Endodermal cell (in vitro differentiated cells): ENCODE results near the gene RPS6KB2. TPM values are rescaled to one million over a fixed set of nuclear protein-coding genes. Genes with fewer than 3 reads are reported as not detected.

ENCODE experiments used
- DNase-seq: peaks from one replicate; pipeline ENCODE4 v3.0.0-alpha.2; 2017
- H3K27ac ChIP-seq: 2 replicates; pipeline ENCODE4 v1.5.1; 2013; ENCODE audit warnings: mild to moderate bottlenecking, low read depth, low read length, moderate library complexity
- H3K27me3 ChIP-seq: 2 replicates; pipeline ENCODE4 v1.6.1; 2013; ENCODE audit warnings: mild to moderate bottlenecking, low read length, moderate library complexity; ENCODE audit not compliant: insufficient read depth, control insufficient read depth, poor library complexity, severe bottlenecking
- H3K36me3 ChIP-seq: 2 replicates; pipeline ENCODE4 v1.7.0; 2013; ENCODE audit warnings: mild to moderate bottlenecking, low read length, moderate library complexity; ENCODE audit not compliant: control insufficient read depth, insufficient read depth
- H3K4me1 ChIP-seq: one replicate; pipeline ENCODE4 v1.7.0; 2013; ENCODE audit warnings: low read length; ENCODE audit not compliant: control insufficient read depth, insufficient read depth
- H3K4me3 ChIP-seq: 2 replicates; pipeline ENCODE4 v1.5.1; 2013; ENCODE audit warnings: mild to moderate bottlenecking, low read length, moderate library complexity
- H3K9ac ChIP-seq: 2 replicates; pipeline ENCODE4 v1.6.1; 2013; ENCODE audit warnings: mild to moderate bottlenecking, low read length, moderate library complexity; ENCODE audit not compliant: poor library complexity, severe bottlenecking; ENCODE audit errors: extremely low read depth
- H3K9me3 ChIP-seq: 2 replicates; pipeline ENCODE4 v1.6.1; 2013; ENCODE audit warnings: mild to moderate bottlenecking, low read length, moderate library complexity; ENCODE audit not compliant: control insufficient read depth
- H3K27ac Mint-ChIP-seq: 2 replicates; pipeline ENCODE4 v1.8.0; 2020; ENCODE audit warnings: mixed read lengths
- H3K27me3 Mint-ChIP-seq: 2 replicates; pipeline ENCODE4 v1.8.0; 2021; ENCODE audit warnings: mild to moderate bottlenecking, mixed read lengths; ENCODE audit not compliant: insufficient read depth
- H3K36me3 Mint-ChIP-seq: 2 replicates; pipeline ENCODE4 v1.8.0; 2020; ENCODE audit warnings: low read depth, mixed read lengths
- H3K4me1 Mint-ChIP-seq: 2 replicates; pipeline ENCODE4 v1.8.0; 2020; ENCODE audit warnings: mixed read lengths
- H3K4me3 Mint-ChIP-seq: 2 replicates; pipeline ENCODE4 v1.8.0; 2020; ENCODE audit warnings: mild to moderate bottlenecking, moderate library complexity, mixed read lengths
- H3K9me3 Mint-ChIP-seq: 2 replicates; pipeline ENCODE4 v1.8.0; 2020; ENCODE audit warnings: mild to moderate bottlenecking, mixed read lengths
- WGBS, 2 experiments: methylation state at CpG; one replicate each; pipeline versions ENCODE4 v1.1.5 to v1.1.7; 2013; ENCODE audit warnings: missing lambda C conversion rate in 2 of 2, mixed read lengths in 1 of 2; ENCODE audit not compliant: insufficient coverage in 1 of 2, insufficient read length in 1 of 2; 5-methylcytosine and 5-hydroxymethylcytosine counted together
- total RNA-seq, 2 donors: library from RNA; stranded (reverse); fragmentation: NEBNext Ultra II Directional in 1 of 2; extraction: Animal tissue kit (Norgen Biotek cat#: 25700) in 1 of 2; gene quantifications; 2 replicates in 1 of 2; 3 replicates in 1 of 2; pipeline ENCODE4 v1.2.1, GENCODE V29; 2021
- TF ChIP-seq, protein P1 (sequence below): fragments of 200-600 bp; sonication (generic); conservative IDR thresholded peaks from 2 replicates; pipeline ENCODE4 v1.5.0; 2021; ENCODE audit warnings: antibody characterized with exemption, mild to moderate bottlenecking

RPS6KB2 gene
- total RNA-seq, 2 donors from 2014 or later = 47.0 to 51.8 TPM

DNA sequence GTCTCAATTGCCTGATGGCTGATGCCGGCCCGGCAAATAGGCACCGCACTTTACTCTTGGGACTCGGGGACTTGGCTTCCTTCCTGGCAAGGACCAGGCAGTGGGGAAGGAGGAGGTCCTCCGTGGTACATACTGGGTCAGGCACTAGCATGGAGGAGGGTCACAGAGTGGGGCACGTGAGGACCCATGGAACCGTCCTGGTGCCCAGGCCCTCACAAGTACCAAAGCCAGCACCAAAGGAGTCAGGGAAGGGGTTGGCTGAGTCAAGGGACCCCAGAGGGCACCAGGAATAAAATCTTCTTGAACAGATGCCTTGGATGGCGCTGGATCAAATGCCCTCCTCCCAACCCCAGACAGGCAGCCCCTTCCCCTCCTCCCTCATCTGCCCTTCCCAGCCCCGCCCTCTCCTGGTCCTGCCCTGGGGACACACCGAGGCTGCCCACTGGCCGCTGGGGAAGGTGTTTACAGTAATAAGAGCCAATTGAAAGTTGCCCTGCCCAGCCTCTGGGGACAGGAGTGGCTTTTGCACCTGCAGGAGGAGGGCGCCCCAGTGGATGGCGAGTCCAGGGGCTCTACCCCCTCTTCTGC is 18.4 kb upstream of the RPS6KB2 start:
- DNase-seq = peak; percentile 94
- TF ChIP-seq, protein P1, sequence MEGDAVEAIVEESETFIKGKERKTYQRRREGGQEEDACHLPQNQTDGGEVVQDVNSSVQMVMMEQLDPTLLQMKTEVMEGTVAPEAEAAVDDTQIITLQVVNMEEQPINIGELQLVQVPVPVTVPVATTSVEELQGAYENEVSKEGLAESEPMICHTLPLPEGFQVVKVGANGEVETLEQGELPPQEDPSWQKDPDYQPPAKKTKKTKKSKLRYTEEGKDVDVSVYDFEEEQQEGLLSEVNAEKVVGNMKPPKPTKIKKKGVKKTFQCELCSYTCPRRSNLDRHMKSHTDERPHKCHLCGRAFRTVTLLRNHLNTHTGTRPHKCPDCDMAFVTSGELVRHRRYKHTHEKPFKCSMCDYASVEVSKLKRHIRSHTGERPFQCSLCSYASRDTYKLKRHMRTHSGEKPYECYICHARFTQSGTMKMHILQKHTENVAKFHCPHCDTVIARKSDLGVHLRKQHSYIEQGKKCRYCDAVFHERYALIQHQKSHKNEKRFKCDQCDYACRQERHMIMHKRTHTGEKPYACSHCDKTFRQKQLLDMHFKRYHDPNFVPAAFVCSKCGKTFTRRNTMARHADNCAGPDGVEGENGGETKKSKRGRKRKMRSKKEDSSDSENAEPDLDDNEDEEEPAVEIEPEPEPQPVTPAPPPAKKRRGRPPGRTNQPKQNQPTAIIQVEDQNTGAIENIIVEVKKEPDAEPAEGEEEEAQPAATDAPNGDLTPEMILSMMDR = no peak
- no peaks in the 10 kb centered on the region for H3K36me3 Mint-ChIP-seq
- H3K27me3 Mint-ChIP-seq = peaks cover 25% of the 10 kb centered on the region
- Histone ChIP-seq H3K4me3 (no peak overlapping the region), H3K9me3 (no peaks in the 10 kb centered on the region), H3K4me1 (peaks cover 14% of the 10 kb centered on the region), H3K9ac (no peak overlapping the region), H3K36me3 (no peaks in the 10 kb centered on the region), H3K27me3 (peaks cover 4% of the 10 kb centered on the region), H3K27ac (no peak overlapping the region)
- no peaks in the 10 kb centered on the region for H3K9me3 Mint-ChIP-seq
- no peak overlapping the region for H3K4me3 Mint-ChIP-seq
- H3K27ac Mint-ChIP-seq = no peak overlapping the region
- peaks cover 11% of the 10 kb centered on the region for H3K4me1 Mint-ChIP-seq
- 61 to 75% methylated on average over 5 to 13 of the region's 13 CpGs for WGBS, 2 experiments

DNA sequence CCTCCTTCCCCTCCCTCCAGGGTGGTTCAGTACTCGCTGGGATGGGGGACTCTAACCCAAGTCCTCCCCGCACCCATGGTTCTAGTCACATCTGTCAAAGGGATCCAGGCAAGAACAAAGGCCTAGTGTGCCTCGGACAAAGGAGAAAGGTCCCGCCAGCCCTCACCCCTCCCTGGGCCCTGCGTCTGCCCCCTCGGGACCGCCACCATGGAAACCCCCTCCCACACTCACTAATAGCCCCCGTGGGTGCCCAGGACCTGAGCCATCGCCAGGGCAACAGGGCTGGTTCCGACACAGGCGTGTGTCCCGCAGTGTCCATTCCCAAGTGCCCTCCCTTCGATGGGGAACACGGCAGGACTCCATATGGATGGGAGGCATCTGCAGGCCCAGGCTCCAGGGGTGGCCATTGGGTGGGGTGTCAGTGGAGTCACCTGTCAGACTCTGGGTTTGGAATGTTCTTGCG is 17.9 kb upstream of the RPS6KB2 start:
- H3K27ac ChIP-seq = no peak overlapping the region
- no peak for DNase-seq
- H3K4me1 ChIP-seq = peaks cover 14% of the 10 kb centered on the region
- TF ChIP-seq, protein P1 = no peak
- H3K36me3 ChIP-seq = no peaks in the 10 kb centered on the region
- H3K9me3 Mint-ChIP-seq = no peaks in the 10 kb centered on the region
- peaks cover 11% of the 10 kb centered on the region for H3K4me1 Mint-ChIP-seq
- no peak overlapping the region for H3K9ac ChIP-seq
- no peaks in the 10 kb centered on the region for H3K36me3 Mint-ChIP-seq
- H3K4me3 Mint-ChIP-seq = no peak overlapping the region
- 74 to 90% methylated on average over 3 to 15 of the region's 15 CpGs for WGBS, 2 experiments
- H3K27me3 Mint-ChIP-seq = peaks cover 29% of the 10 kb centered on the region
- no peaks in the 10 kb centered on the region for H3K9me3 ChIP-seq
- peaks cover 8% of the 10 kb centered on the region for H3K27me3 ChIP-seq
- H3K4me3 ChIP-seq = no peak overlapping the region
- H3K27ac Mint-ChIP-seq = no peak overlapping the region

DNA sequence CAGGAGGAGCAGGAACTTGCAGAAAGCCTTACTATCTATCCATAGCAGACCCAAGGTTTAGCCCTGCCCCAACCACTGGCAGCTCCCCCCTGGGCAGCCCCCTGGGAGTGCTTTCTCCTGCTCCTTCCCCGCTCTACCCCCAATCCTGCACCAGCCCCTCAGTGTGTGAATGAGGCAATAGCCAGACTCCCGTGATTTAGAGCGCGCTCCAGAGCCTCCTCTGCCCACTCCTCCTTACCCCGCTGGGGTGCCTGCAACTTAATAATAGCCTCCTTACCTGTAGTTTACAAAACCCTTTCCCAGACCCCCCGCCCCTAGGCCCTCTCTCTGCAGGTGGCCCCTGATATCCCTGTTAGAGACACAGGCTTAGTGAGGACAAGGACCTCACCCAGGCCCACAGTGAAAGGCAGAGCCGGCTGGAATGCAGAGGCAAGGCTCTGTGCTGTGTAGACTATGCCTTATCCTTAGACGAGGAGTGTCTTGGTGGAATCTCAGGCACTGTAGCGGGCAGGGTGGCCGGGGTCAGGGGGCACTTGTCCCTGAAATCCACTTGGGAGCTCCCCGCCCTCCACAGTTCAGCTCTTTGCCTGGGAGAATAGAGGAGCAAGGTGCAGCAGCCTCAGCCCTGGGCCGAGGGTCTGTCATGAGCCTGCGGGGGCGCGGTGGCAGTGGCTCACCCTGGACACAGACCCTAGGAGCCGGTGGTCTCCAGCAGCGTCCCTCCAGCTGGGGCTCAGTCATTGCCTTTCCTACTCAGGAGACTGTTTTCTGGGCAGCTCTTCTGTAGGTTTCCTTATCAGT is 17.1 kb upstream of the RPS6KB2 start:
- Mint-ChIP-seq H3K27me3 (peaks cover 30% of the 10 kb centered on the region), H3K9me3 (no peaks in the 10 kb centered on the region), H3K4me3 (no peak overlapping the region), H3K27ac (peak overlapping the region; percentile 26), H3K4me1 (peaks cover 14% of the 10 kb centered on the region), H3K36me3 (no peaks in the 10 kb centered on the region)
- Histone ChIP-seq H3K36me3 (no peaks in the 10 kb centered on the region), H3K9me3 (no peaks in the 10 kb centered on the region), H3K27ac (no peak overlapping the region), H3K27me3 (peaks cover 8% of the 10 kb centered on the region), H3K4me3 (no peak overlapping the region), H3K9ac (no peak overlapping the region), H3K4me1 (peaks cover 14% of the 10 kb centered on the region)
- WGBS, 2 experiments = 71 to 83% methylated on average over 8 to 17 of the region's 17 CpGs
- TF ChIP-seq, protein P1 = no peak
- peak; percentile 59 for DNase-seq
